Measurements from ENCODE around the gene HMCN2.

HMCN2 gene, protein sequence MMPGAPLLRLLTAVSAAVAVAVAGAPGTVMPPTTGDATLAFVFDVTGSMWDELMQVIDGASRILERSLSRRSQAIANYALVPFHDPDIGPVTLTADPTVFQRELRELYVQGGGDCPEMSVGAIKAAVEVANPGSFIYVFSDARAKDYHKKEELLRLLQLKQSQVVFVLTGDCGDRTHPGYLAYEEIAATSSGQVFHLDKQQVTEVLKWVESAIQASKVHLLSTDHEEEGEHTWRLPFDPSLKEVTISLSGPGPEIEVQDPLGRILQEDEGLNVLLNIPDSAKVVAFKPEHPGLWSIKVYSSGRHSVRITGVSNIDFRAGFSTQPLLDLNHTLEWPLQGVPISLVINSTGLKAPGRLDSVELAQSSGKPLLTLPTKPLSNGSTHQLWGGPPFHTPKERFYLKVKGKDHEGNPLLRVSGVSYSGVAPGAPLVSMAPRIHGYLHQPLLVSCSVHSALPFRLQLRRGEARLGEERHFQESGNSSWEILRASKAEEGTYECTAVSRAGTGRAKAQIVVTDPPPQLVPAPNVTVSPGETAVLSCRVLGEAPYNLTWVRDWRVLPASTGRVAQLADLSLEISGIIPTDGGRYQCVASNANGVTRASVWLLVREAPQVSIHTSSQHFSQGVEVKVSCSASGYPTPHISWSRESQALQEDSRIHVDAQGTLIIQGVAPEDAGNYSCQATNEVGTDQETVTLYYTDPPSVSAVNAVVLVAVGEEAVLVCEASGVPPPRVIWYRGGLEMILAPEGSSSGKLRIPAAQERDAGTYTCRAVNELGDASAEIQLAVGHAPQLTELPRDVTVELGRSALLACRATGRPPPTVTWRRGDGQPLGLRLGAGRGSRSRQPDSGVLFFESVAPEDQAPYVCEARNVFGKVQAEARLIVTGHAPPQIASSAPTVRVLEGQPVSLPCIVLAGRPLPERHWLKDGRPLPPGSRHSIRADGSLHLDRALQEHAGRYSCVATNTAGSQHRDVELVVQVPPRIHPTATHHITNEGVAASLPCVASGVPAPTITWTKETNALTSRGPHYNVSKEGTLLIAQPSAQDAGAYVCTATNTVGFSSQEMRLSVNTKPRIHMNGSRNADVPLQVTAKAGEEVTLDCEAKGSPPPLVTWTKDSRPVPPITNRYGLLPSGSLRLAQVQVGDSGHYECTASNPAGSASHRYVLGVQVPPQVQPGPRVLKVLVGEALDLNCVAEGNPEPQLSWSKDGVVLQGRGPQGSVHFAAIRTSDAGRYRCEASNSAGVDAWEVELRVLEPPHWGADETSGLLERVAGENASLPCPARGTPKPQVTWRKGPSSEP (N-terminal part only)

DNA sequence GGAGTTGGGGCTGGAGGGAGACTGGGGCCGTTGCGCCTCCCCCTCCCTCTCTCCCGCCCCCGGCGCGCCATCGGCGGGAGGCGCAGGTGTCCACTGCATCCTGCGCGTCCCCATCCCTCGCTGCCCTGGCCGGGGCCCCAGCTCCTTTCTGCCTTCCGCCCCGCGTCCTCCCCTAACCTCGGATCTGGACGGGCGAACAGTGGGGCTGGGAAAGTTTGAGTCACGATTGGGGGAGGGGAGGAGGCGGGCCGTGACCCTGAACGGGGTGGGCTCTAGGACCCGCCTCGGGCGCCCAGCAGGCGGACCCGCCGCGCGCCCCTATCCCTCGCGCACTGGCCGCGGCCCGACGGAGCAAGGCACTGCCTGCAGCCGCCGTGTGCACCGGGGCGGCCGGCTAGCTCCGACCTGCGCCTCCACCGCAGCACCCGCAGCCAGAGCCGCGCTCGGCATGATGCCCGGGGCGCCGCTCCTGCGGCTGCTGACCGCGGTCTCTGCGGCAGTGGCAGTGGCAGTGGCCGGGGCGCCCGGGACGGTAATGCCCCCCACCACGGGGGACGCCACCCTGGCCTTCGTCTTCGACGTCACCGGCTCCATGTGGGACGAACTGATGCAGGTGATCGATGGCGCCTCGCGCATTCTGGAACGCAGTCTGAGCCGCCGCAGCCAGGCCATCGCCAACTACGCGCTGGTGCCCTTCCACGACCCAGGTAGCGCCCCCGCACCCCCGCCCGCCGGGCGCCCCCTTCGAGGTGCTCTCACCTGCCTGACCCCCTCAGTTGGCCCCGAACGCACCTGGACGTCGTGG is at the start of gene HMCN2:
Gene HMCN2, plus strand, starts transcription at position 330 of the 805 bp plus-strand sequence. Its CDS starts 119 bp downstream, at position 449.
- DNase-seq (ENCODE audit: low read depth in 2 of 2): no peak

- DNase-seq (ENCODE audit: low read depth in 2 of 2): no peak
These were observed 47.7 kb upstream of the HMCN2 start for GRCh38 chr9:130217838-130218237.

DNA sequence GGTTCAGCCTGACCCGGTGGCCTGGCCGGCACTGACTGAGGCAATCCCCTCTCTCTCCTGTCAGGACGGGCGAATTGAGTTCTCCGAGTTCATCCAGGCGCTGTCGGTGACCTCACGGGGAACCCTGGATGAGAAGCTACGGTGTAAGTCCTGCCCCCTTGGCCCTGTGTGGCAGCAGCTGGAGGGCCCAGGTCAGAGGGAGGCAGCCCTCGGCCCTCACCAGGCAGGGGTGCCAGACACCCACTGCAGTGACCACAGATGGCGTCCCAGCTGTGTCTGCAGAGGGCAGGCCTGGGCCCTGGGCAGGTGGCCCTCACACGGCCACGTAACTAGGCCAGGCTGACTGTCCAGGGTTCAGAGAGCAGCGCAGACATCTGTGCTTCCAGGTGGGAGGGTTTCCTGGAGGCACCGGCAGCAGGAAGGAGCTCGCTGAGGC is 45.9 kb upstream of the HMCN2 start:
- DNase-seq (ENCODE audit: low read depth in 2 of 2): no peak

GRCh38 chr9:130220352-130220751 is 45.2 kb upstream of the HMCN2 start:
- DNase-seq (ENCODE audit: low read depth in 2 of 2): no peak

DNA sequence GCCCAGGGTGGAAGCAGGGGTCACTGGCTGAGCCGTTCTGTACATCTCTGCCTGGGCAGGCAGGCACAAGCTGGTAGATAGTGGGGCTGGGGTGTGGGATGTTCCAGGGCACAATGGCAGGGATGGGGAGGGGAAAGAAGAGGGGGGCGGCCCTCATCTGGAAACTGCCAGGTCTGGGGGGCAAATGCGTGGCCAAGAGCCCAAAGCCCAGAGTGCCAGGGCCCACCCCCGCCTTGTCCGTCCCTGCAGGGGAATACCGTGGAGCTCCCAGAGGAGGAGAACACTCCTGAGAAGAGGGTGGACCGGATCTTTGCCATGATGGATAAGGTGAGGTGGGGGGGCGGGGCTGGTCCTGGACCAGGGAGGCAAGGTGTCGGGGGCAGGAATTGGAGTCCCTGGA is 42.7 kb upstream of the HMCN2 start:
- DNase-seq (ENCODE audit: low read depth in 2 of 2): no peak

DNA sequence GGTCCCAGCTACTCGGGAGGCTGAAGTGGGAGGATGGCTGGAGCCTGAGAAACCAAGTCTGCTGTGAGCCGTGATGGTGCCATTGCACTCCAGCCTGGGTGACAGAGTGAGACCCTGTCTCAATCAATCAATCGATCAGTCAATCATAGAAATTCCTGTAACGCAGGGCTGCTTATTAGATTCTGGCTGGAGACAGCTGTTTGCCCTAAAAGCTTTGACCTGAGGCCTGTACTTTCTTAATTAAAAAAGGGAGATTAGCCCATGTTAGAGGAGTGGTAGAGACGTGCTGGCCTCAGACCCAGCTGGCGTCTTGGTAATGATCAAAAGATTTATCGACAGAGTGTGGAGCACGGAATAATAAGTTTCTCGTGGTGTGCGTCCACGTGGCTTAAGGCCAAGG is 40.5 kb upstream of the HMCN2 start:
- DNase-seq (ENCODE audit: low read depth in 2 of 2): no peak

- no peak for DNase-seq (ENCODE audit: low read depth in 2 of 2)
These were observed 40.0 kb upstream of the HMCN2 start for GRCh38 chr9:130225586-130225985.

GRCh38 chr9:130226112-130226511 is 39.4 kb upstream of the HMCN2 start:
- no peak for DNase-seq (ENCODE audit: low read depth in 2 of 2)

- DNase-seq (ENCODE audit: low read depth in 2 of 2): no peak
These were observed 37.7 kb upstream of the HMCN2 start for GRCh38 chr9:130227833-130228232.

GRCh38 chr9:130229759-130230158 is 35.8 kb upstream of the HMCN2 start:
- no peak for DNase-seq (ENCODE audit: low read depth in 2 of 2)

DNA sequence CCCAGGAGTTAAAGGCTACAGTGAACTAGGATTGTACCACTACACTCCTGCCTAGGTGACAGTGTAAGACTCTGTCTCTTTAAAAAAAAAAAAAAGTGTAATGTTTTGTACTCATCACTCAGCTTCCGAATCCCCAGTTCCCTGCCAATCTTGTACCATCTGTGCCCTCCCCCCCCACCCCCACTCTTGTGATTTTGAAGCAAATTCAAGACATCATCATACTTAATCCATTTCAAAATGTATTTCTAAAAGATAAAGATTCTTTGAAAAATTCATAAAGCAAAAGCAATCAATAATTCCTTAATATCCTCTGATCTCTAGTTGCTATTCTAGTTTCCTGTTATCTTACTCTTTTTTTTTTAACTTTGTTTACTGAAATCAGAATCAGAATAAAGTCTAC is 34.9 kb upstream of the HMCN2 start:
- no peak for DNase-seq (ENCODE audit: low read depth in 2 of 2)

DNA sequence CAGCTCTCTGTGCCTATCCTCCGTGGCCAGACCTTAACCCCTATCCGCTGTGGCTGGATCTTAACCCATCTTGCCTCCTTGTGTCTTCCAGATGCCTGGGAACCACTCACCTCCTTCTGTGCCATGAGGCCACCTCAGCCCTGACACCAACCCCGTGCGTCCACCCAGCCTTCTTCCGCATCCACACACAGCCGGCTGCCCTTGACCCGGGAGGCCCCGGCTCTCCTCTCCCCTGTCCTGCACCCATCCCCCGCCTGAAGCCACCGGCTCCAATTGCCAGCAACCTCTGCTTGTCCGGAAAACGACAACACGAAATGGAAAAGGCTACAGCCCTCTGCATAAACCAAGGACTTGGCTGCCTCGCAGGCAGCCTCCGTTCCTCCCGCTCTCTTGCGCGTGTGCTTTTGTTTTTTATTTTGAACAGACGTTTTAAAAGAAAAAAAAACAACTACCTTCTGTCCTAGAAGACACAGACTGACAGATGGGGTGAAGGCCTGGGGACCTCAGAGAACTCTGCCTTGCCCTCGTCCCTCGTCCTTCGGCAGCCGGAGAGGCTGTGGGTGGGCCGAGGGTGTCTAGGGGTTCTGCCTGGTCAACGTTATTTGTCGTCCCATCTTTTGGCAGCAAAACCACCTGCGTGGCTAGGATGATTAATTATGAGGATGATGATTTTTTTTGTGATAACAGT is 32.5 kb upstream of the HMCN2 start:
- no peak for DNase-seq (ENCODE audit: low read depth in 2 of 2)

GRCh38 chr9:130233587-130233945 is 32.0 kb upstream of the HMCN2 start:
- no peak for DNase-seq (ENCODE audit: low read depth in 2 of 2)

DNA sequence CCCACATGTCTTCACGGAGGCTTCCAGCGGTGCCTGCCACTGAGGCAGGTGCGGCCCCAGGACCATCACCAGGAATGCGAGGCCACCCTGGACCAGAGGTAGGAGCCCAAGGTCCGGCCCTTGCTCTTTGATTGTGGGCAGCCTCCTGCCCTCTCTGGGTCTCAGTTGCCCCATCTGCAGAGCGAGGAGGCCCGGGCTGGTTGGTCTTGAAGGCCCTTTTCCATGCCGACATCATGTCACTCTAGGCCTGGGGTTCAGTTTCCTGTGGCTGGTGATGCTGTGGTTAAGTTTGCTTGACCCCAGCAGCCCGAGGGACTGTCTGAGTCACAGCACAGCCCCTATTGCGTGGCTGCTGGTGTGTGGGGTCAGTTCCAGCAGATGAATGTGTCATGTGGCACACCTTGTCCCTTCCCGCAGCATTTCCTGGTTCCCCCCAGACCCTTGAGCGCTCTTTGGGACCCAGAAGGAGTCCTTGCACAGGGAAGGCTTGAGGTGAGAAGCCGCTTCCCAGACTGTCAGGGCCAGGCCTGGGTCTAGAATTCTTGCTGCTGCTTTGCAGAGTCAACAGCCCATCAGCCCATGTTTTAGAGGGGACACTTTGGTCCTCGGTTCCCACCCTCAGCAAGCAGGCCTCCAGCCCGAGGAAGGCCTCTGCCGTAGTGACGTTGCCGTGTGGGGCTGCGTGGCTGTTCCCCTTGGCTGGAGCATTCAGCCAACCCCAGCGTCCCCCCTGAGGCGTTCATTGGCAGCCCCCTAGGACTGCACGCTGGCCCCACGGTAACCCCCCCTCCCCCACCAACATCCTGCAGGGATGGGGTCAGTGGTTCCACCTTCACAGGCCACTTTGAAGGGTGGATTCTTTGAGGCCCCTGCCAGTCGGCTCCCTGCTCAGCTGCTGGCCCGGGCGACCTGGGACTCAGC is 31.0 kb upstream of the HMCN2 start:
- DNase-seq (ENCODE audit: low read depth in 2 of 2): no peak

GRCh38 chr9:130235558-130236435 is 29.8 kb upstream of the HMCN2 start:
- DNase-seq (ENCODE audit: low read depth in 2 of 2): peak; percentile 26 to 52

- no peak for DNase-seq (ENCODE audit: low read depth in 2 of 2)
These were observed 29.0 kb upstream of the HMCN2 start for GRCh38 chr9:130236436-130236985.

DNA sequence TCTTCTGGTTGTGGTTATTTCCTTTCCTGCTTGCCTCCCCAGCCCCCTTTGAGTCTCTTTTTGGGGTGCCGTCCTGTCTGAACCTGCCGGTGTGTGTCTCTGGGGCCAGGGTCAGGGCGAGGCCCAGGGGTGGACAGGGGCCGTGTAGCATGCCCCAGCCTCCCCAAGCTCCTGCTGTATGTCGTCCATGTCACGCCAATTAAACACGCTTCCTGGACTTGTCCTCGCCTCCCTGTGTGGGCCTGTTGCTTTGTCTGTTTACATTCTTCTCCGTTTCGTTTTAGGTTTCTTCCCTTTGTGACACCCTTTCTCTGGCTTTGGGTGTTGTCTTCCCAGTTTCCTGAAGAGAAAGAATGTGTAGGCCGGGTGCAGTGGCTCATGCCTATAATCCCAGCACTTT is 28.5 kb upstream of the HMCN2 start:
- DNase-seq (ENCODE audit: low read depth in 2 of 2): no peak
